HG02884 (cell line): Measurements from ENCODE around the gene CSRNP3.

Experiments
- ATAC-seq: cut with Tn5 transposase; IDR thresholded peaks from one replicate; pipeline ENCODE4 v1.9.1; 2021; ENCODE audit warnings: mild to moderate bottlenecking, moderate library complexity; ENCODE audit not compliant: unreplicated experiment

CSRNP3 gene, protein sequence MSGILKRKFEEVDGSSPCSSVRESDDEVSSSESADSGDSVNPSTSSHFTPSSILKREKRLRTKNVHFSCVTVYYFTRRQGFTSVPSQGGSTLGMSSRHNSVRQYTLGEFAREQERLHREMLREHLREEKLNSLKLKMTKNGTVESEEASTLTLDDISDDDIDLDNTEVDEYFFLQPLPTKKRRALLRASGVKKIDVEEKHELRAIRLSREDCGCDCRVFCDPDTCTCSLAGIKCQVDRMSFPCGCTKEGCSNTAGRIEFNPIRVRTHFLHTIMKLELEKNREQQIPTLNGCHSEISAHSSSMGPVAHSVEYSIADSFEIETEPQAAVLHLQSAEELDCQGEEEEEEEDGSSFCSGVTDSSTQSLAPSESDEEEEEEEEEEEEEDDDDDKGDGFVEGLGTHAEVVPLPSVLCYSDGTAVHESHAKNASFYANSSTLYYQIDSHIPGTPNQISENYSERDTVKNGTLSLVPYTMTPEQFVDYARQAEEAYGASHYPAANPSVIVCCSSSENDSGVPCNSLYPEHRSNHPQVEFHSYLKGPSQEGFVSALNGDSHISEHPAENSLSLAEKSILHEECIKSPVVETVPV

DNA sequence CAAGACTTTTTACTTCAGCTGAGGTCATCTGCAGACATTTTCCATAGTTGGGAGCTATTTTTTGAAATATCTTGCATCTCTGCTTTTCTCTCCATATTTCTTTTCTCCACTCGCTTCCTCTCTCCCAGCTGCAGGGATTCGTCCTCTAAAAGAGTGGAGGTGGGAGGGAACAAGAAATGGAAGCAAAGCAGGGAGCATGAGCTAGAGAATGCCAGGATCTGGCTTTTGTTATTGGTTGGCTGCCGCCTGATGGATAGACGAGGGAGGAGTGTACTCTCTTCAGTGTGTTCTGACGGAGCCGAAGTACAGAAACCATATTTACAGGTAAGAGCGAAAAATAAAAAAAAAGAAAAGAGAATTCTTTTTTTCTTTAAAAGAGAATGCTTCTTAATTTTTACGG, at the start of gene CSRNP3:
Gene CSRNP3 (plus strand): TSS at position 282 of the 400 bp plus-strand sequence. CDS start 125,368 bp downstream, outside the sequence.
- no peak for ATAC-seq

DNA sequence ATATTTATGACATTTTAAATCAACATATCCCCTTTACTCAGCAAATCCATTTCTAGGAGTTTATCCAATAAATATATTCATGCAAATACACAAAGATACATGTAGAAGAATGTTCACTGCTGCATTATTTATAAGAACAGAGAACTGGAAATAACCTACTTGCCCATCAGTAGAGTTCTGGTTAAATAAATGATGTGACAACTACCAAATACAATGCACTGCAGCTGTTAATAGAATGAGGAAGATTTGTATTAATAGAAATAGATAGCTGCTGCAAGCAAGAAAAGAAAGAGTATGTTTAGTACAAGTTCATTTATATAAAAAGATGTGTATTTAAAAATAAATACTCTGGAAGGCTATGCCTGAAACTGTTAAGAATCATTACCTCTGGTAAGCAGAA, 49.3 kb upstream of the CSRNP3 start:
- ATAC-seq = no peak

DNA sequence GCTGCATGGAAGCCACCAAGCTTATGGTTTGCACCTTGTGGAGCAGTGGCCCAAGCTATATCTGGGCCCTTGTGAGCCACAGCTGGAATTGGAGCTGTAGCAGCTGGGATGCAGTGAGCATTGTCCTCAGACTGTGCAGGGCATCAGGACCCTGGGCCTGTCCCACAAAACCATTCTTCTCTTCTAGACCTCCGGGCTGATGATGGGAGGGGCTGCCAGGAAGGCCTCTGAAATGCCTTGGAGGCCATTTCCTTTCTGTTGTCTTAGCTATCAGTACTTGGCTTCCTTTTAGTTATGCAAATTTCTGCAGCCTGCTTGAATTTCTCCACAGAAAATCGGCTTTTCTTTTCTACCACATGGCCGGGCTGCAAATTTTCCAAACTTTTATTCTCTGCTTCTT, 46.4 kb upstream of the CSRNP3 start:
- no peak for ATAC-seq

DNA sequence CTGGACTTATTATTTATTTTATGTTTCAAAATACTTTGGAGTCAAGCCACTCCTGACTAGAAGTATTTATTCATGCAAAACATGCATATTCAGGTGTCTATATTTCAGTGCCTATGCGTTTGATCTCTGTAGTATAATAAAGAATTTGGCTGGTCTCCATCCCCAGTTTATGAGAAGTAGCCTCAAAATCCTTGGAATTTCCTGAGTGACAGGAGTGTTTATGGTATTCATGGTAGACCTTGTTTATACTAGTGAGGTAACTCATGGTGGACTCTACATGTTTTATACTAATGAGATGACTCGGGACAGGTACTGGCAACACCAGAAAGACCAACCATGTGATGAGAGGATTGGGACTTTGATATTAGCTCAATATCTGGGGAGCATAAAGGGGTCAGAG, 43.9 kb upstream of the CSRNP3 start:
- ATAC-seq = no peak

DNA sequence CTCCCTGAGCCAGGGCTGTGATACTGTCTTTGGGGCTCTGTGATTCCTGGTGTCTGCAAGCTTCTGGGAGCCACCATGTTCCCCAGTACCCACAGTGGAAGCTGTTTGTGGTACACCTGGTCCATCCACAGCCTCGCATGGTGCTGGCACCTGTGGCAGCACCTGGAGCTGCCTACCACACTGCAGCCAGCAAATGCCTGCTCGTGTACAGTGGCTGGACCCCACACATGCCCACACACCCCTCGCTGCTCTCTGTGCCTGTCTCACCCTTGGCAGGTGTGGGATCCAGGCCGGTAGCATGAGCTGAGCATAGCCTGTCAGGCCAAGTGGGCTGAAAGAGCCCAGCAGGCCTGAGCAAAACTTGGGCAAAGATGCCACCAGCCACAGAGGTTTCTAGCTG, 41.8 kb upstream of the CSRNP3 start:
- no peak for ATAC-seq

DNA sequence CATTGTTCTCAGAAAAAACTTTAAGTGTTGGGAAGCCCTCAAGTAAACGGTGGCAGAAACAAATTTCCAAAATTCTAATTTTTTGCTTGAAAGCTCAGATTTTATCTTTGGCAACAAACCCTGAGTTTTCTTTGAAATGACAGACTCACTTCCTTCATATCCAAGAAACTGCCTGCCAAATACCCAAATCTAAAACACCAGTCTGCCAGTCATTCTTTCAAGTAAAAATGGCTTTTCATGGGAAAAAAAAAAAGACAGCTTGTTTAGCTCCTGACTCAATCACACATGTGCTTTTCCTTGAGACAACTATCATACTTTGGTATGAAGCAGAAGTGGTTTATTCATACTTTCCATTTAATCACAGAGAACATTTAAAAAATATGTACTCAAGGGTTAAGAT, 40.6 kb upstream of the CSRNP3 start:
- ATAC-seq = no peak

DNA sequence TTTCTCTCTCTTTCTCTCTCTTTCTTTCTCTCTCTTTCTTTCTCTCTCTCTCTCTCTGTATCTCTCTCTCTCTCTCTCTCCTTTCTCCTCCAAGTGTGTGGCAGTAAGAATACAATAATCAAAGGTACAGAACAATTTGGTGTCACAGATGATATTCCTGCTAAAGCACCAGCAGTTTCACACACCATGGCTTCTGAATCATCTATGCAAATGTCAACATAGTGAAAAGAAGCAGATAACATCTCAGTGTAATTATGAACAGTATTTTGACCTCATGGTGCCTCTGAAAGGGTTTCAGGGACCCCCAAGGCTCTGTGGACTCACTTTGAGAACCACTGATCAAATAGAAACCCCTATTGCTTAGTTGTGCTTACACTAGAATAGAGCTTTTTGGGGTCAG, 38.5 kb upstream of the CSRNP3 start:
- no peak for ATAC-seq

DNA sequence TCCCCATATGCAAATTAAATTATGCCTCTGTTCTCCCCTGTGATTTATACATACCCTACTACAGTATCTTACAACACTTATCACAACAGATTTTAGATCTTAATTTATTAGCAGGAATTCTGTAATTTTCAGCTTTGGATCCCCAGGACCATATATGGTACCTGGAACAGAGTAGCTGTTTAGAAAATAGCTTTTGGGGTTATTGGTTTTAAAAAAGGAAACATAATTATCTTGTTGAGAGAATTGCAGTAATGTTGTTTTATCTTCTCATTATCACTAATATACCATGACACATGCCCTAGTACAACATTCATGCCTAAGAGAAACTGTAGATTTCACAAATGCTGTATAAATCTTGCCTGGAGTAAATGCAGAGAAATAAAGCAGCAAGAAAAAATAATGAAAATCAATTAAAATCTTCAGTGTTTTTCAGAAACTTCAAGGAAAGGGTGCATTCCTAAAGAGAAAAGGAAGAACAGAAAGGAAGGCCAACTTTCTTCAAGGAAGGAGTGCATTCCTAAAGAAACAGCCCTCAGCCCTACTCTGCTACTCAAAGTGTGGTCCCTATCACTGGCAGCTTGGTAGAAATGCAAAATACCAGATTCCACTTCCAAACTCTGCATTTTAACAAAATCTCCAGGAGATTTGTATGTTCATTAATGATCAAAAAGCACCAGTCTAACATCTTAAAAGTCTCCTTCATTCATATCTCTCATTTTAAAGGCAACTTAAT, 37.1 kb upstream of the CSRNP3 start:
- ATAC-seq = no peak

DNA sequence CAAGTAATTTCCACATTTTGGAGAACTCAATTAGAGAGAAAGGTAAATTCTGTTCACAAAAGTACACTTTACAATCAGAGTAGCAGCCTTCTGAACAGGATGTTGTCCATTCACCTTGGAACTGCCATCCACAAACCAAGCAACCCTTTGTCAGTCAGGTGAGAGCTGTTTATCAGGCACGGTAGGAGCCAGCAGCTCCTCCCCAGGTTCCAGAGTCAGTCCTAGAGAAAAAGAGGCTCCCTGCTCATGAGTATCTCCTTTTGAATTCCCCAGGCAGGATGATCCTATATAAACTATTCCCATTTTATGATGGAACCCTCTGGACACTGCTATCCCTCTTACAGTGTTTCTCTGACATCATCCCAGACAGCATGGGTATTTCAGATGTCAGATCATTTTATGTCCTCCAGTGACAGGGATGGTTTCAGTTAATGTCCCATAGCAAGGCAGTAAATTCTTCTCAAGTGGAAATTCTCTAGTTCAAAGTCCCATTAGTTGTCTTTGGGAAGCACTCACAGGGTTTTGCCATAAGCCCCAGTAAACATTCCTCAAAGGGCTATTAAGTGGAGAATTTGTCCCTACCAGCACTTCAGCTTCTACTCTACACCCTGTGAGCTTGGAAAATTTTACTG, 34.5 kb upstream of the CSRNP3 start:
- no peak for ATAC-seq

DNA sequence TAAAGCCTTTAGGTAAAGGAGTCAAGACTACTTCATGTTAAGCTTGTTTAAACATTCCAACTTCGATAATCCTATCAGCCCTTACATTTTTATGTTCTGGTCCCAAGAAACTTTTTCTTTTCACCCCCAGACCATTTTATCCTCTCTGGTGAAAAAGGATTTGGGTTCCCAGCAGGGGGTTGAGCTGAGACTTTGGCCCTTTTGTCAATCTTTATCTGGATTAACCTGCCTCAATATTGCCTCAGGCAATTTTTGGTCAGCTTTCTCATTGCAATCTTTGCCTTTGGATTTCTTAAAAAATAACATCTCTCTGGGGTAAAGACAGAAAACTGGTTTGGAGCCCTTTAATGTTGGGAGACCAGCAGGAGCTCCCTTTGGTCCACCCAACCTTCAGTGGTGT, 33.9 kb upstream of the CSRNP3 start:
- no peak for ATAC-seq

DNA sequence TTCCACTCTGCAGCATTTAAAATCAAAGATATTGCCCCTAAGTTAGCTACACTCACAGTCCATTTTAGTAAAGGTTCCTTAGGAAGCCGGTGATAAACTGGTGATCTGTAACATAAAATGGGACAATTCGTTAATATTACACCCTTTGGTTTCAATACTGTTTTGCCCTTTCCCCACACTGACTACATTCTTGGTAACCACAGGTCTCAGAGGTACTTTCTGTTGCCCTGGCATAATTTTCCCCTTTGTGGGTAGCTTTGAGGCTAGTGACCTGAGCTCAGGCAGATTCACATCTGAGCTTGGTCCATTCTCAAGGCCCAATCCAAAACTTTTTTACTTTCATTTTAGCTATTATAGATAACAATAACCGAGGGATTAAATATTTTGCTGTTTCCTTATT, 32.9 kb upstream of the CSRNP3 start:
- ATAC-seq = no peak

DNA sequence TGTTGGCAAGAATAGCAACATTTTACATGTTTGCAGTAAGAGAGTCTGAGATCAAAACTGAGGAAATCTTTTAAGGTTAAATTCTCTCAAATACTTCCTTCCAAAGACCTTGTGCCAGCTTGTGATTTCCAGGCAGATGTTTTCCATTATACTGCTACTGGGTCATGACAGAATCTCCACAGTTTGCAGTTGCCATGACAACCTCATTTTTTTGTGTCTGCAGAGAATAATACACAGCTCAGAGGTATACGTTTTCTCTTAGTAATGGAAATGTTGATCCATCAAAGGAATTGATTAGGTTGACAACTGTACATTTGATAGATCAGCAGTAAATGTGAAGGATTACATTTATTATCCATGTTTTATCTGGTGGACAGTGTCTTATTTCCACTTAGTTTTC, 29.1 kb upstream of the CSRNP3 start:
- no peak for ATAC-seq

DNA sequence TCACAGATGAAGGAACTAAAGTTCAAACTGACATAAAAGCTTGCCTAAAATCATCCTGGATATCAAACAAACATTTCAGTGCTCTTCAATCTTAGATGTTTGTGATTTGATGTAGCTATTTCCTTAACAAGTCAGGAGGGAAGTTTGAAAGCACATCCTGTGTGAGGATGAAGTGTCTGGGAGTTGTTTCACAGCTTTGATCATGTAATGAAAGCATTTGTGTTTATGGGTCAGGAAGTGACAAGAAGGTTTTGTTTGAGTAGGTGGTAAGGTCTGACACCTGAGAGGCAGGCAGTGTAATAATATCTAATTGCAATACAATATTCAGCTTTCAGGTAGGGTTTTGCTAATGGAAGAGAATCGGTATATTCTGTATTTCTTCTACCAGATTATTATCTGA, 26.0 kb upstream of the CSRNP3 start:
- ATAC-seq = no peak

DNA sequence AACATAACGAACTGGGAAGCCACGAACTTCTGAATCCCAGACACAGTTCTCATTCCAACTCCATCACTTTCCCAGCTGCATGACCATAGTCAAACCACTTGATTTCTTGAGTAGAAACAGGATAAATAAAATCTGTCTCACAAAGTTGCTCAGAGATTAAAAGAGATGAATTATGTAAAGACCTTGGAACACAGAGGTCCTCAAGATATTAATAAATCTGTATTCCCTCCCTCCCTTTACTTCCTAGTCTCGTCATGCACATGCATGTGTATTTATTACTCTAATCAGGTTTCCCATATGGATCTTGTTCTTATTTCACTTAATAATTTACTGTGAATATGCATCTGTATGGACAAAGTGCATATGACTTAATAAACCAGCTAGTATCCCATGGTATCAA, 21.1 kb upstream of the CSRNP3 start:
- no peak for ATAC-seq

DNA sequence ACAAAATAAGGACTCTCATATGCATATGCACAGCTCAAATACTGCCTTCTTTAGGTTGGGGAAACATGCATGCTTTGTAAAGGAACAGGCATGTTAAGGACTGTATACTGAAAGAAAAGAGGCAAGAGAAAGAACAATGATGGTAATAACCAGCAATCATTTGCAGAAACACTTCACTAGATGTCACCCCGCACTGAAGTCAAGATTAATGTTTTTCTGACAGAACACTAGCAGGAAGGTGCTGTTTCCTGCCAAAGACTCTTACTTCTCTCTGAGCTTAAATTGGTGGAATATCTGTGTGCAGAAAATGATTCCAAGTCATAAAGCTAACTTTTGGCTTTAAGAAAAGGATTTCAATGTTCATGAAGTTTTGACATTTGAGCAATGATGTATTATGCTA, 19.3 kb upstream of the CSRNP3 start:
- no peak for ATAC-seq

DNA sequence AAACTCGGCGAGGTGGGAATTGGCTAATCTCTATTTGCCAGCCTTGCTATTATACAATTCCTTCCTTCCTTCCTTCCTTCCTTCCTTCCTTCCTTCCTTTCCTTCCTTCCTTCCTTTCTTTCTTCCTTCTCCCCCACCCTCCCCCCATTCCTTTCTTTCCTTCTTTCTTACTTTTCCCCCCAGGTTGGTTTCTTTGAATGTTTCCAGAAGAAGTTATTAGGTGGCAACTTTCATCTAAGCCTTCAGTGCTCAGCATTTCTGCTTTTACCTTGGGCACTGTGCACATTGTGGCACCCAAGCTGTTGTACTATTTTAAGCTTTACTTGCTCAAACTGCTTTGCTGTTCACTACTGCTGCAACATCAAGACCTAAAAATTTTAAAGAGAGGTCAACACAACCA, 17.2 kb upstream of the CSRNP3 start:
- no peak for ATAC-seq

DNA sequence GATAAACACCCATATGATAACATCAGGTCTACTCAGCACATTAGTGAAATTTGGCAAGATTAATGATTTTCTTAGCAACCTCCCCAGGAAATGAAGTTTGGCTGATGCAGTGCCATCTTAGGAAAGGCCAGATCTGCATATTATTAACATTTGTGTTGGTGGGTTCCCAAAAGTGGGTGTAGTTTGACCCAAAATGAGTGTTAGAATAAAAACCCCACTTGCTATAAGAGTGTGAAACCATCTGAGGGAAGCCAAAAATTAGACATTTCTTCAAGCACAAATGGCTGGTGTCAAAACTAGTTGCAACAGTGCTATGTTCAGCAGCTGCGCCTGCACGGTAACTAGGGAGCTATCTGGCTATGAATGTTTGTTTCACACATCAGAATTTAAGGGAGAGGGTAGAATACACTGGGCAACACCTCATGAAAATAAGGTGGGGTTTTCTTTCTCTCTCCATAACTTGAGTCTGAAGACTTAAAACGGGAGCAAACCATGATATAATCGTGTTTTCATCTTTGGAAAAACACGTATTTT, 15.9 kb upstream of the CSRNP3 start:
- no peak for ATAC-seq

DNA sequence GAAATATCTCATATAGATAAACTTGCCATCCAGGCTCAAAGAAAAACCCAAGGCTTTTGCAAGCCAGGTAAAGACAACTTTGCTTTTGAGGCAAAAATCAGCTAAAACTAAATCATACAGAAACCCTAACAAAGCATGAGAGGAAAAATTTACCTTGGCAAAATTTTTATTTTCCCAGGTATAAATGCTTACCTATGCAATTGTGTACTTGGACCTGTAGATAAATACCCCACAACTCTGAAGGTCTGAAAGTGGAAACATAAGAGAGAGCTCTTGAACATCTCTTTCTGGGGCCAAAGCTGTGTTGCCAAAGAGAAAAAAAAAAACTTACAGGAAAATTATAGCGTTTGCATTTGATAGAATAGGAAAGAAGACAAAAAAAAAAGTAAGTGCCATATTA, 14.6 kb upstream of the CSRNP3 start:
- ATAC-seq = no peak

DNA sequence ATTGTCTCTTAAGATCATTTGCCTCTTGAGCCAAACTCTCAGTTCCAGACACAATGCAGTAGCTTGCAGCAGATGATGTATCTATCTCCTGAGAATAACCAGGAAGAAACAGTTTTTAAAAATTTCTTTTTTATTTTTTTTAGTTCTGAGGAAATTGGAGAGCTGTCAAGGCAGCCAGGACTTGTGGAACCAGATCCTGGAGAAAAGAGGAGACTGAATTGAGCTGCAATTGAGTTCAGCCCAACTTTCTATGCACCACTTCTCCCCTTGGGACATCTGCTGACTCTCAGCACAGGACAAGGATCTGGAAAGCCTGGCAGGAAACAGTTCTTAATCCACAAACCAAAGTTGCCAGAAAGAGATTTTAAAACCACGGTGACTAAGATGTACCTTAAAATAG, 13.5 kb upstream of the CSRNP3 start:
- no peak for ATAC-seq

DNA sequence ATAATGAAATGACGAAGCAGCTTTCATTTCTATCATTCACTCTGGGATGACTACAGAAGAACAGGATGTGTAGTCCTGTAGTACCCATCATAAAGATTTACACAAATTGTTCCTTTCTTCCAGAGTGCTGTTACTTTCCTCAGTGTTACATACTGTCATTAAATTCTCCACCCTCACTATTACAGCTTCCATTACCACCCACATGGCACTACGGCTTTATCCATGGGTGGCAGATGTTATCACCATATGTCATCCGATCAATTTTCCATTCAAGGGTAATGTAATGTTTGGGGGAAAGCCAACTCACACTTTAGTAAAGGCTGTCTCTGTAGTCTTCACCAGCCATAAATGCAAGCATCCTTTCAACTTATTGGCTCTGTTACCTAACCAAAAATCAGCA, 7.1 kb upstream of the CSRNP3 start:
- ATAC-seq = no peak

DNA sequence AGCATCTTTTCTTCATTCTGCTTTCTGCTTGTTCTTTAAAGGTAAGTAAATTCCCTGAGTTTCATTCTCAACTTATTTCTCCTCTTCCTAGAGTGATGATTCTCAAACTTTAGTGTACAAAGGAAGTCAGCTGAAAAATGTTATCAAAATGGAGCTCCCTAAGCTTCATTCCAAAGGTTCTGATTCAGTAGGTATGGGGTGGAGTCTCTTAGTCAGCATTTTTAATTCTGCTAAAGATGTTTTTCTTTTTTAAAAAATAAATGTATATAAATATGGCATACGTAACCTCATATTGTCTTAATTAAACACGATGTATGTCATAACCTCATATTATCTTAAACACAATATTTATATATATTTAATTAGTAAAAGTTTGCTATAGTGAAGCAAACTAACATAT, 3.1 kb upstream of the CSRNP3 start:
- ATAC-seq = no peak
